ENCODE results near the gene ZFP1. TPM values are rescaled to one million over a fixed set of nuclear protein-coding genes. Genes with fewer than 3 reads are reported as not detected.

Gene ZFP1
- total and polyA plus RNA-seq, 10 donors, result 3.1 to 11.4 (median 8.5) TPM

GRCh38 chr16:75219838-75220237, 71.5 kb downstream of the ZFP1 start:
- Histone ChIP-seq H3K4me1 (peaks cover 0 to 28% (median 13%) of the 10 kb centered on the region in 6 donors), H3K27ac (peak overlapping the region in 2 of 8 donors; percentile 16 to 21), H3K27me3 (replicated peaks in 1 of 7) (peaks cover 0 to 11% (median 0%) of the 10 kb centered on the region in 7 donors), H3K4me3 (peak overlapping the region in 2 of 8 donors; percentile 26 to 46), H3K36me3 (no peaks in the 10 kb centered on the region), H3K9me3 (no peaks in the 10 kb centered on the region)
- DNase-seq, result no peak
- intact Hi-C loops (cut with DNase I; ENCODE audit: low total_unique reads), result no loop called here
- 22 to 64% (median 51%) methylated on average over 5 of the region's 5 CpGs for WGBS, 5 donors
- TF ChIP-seq CTCF (IDR thresholded peaks at IDR 0.05 in 8 of 11, conservative IDR thresholded peaks at IDR 0.05 in 3 of 11) (no peak), POLR2AphosphoS5 (IDR thresholded peaks at IDR 0.05) (no peak), POLR2A (IDR thresholded peaks at IDR 0.05) (no peak)

Other genes with a start within 250 kb of the ZFP1 start
- gene WDR59, start 163.4 kb upstream of the ZFP1 start, total RNA-seq, result 10 to 100 TPM; 26.1 to 76.7 (median 63.1) TPM
- 10 to 100 TPM; 18.1 to 32.0 (median 28.0) TPM for gene WDR59, start 163.4 kb upstream of the ZFP1 start, polyA plus RNA-seq
- 10 to 100 TPM in 1 of 7 donors, 1 to 10 TPM in 6; 3.7 to 13.4 (median 8.9) TPM for gene ZNRF1, start 149.5 kb upstream of the ZFP1 start, total RNA-seq
- 1 to 10 TPM; 1.4 to 2.4 (median 2.1) TPM for gene ZNRF1, start 149.5 kb upstream of the ZFP1 start, polyA plus RNA-seq
- 1 to 10 TPM in 5 of 7 donors, under 1 TPM in 2; 0.76 to 3.3 (median 1.5) TPM for gene LDHD, start 31.7 kb upstream of the ZFP1 start, total RNA-seq
- 1 to 10 TPM in 1 of 3 donors, under 1 TPM in 2; 0.53 to 1.1 (median 0.57) TPM for gene LDHD, start 31.7 kb upstream of the ZFP1 start, polyA plus RNA-seq
- 10 to 100 TPM in 1 of 7 donors, 1 to 10 TPM in 5, not detected in 1; 1.3 to 11.8 (median 3.7) TPM for gene CTRB2, start 58.6 kb downstream of the ZFP1 start, total RNA-seq
- 1 to 10 TPM in 2 of 3 donors, under 1 TPM in 1; 0.58 to 1.3 (median 1.2) TPM for gene CTRB2, start 58.6 kb downstream of the ZFP1 start, polyA plus RNA-seq
- gene CTRB1, start 70.5 kb downstream of the ZFP1 start, total RNA-seq, result 10 to 100 TPM in 1 of 7 donors, 1 to 10 TPM in 4, not detected in 2; 2.2 to 25.2 (median 4.4) TPM
- gene CTRB1, start 70.5 kb downstream of the ZFP1 start, polyA plus RNA-seq, result 1 to 10 TPM in 2 of 3 donors, under 1 TPM in 1; 0.59 to 2.7 (median 1.5) TPM
- gene BCAR1, start 103.1 kb downstream of the ZFP1 start, total RNA-seq, result 100 to 1,000 TPM in 3 of 7 donors, 10 to 100 TPM in 4; 62.2 to 164 (median 79.8) TPM
- gene BCAR1, start 103.1 kb downstream of the ZFP1 start, polyA plus RNA-seq, result 10 to 100 TPM; 14.6 to 71.2 (median 29.7) TPM